LoVo (cell line): Measurements from ENCODE around the gene VCX2.
"Not testable (repeated sequence)": the region's sequence is repeated elsewhere in the genome, so short reads cannot be mapped to it uniquely, and the experiment has no call there.

ENCODE experiments used
- DNase-seq: peaks from one replicate; pipeline ENCODE4 v3.0.0-alpha.2; 2016; ENCODE audit warnings: low spot score

Gene VCX2

DNA sequence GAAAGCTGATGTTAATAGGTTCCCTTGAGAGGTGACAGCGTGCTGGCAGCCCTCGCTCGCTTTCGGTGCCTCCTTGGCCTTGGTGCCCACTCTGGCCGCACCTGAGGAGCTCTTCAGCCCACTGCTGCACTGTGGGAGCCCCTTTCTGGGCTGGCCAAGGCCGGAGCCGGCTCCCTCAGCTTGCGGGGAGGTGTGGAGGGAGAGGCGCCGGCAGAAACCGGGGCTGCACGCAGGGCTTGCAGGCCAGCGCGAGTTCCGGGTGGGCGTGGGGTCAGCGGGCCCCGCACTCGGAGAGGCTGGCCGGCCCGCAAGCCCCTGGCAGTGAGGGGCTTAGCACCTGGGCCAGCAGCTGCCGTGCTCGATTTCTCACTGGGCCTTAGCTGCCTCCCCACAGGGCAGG is 49.7 kb downstream of the VCX2 start:
- DNase-seq, result not testable (repeated sequence)
